Medulla oblongata (tissue), 1 donor: ENCODE data around the gene COBL.

ENCODE experiments used
- DNase-seq: peaks from one replicate; pipeline ENCODE4 v3.0.0-alpha.2; 2015; ENCODE audit errors: extremely low spot score

The COBL gene

GRCh38 chr7:51274955-51275354 lies 41.7 kb downstream of the COBL start:
- no peak for DNase-seq

- no peak for DNase-seq
These were observed 42.6 kb downstream of the COBL start for GRCh38 chr7:51274001-51274400.

DNA sequence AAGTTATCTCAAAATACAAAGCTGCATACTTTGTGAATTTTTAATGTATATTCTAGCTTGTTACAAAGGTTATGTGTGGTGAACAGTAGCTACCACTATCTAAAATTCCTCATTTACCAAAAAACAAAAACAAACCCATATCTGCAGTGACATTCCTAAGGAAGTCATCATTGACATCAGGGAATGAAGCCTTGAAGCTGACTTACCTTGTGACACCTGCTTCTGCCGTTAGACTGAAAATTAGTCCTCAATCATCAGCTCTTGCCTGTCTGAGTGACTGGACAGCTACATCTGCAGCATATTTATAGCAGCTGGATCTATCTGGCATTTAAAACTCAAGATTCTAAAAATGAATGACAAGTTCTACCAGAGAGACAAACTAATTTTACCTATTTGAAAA lies 43.2 kb downstream of the COBL start:
- DNase-seq = no peak

DNA sequence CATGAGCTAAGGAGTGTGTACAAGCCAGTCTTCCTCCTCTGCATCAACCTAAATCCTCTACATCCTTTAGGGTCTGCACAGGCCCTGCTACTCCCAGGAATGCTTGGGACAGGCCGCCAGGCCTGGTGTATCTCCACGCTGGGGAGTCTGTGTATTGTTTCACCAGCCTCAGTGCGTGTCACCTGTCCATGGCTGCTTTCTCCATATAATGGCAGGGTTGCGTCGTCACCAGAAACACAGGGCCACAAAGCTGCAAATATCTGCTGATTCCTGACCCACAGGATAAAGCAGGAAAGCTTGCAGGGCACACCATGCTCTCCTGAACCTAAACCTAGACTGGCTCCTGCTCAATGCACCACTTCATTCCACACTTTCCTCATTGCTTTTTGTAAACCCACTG lies 45.6 kb downstream of the COBL start:
- DNase-seq = no peak

DNA sequence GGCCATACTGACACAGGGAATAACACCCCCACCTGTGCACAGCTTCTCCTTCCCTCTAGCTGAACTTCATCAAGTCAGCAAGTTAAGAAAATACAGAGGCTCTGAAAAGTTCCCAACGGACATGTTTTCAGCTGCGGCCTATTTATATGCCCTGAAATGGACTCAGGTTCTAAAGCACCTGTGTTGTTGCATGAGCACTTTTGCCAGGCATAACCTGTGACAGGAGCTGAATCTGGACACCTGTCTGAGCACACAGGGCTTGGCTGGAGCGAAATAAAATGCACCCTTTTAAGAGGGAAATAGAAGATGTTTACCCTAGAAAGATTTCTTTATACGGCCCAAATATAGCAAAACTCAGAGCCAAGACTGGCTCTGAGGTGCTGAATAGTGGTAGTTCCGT lies 46.7 kb downstream of the COBL start:
- DNase-seq = no peak

DNA sequence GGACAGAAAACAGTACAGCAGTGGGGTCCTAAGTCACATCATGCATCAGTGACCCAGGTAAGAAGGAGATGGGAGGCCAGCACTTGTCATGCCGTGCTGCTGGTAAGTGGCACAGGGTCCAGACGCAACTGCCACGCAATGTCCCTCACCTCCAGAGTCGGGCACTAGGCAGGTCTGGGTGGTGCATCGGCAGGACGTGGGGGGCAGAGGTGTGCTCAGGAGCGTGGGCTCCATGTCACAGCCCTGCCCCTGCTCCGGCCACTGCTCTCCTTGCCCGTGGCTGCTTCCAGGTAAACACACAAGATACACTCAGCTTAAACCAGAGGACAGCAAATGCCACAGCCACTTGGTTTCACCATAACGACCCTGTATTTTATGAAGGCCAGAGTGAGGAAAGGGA lies 47.3 kb downstream of the COBL start:
- DNase-seq = no peak

- DNase-seq = no peak
These were observed 47.8 kb downstream of the COBL start for GRCh38 chr7:51268859-51269258.

- DNase-seq = no peak
These were observed 49.4 kb downstream of the COBL start for GRCh38 chr7:51267169-51267568.

- DNase-seq = no peak
These were observed 51.3 kb downstream of the COBL start for GRCh38 chr7:51265066-51265907.

DNA sequence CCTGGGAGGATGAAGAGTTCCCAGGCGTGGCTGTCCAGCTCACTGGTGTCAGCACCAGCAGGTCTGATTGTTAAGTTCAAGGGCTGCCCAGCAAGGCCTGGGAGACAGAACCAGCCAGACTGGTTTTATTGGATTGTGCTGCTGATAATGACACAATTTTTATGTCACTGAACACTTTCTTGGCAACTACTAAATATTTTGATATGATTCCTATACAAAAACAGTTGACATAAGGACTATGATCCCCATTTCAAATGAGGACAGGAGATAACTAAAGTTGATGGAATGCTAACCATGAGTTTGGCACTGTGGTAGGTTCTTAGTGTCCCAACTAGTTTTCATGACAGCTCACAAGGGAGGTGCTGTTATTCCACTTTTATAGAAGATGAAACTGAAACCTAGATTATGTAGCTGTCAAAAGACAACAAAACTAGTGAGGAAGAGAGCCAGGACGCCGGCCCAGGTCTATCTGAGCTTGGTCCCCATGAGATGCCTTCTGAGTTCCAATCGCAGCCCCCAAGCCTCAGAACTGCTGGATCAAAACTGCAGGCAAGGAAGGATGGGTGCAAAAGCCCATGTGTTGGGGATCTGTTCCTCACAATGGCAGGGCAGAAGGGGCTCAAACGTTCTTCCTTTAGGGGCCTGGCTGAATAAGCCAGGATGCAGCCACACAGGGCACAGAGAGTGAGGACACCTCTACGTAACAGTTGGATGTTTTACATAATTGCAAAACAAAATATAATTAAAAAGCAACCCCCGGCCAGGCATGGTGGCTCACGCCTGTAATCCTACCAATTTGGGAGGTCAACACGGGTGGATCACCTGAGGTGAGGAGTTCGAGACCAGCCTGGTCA lies 52.8 kb downstream of the COBL start:
- no peak for DNase-seq

- DNase-seq = no peak
These were observed 53.6 kb downstream of the COBL start for GRCh38 chr7:51262796-51263531.

DNA sequence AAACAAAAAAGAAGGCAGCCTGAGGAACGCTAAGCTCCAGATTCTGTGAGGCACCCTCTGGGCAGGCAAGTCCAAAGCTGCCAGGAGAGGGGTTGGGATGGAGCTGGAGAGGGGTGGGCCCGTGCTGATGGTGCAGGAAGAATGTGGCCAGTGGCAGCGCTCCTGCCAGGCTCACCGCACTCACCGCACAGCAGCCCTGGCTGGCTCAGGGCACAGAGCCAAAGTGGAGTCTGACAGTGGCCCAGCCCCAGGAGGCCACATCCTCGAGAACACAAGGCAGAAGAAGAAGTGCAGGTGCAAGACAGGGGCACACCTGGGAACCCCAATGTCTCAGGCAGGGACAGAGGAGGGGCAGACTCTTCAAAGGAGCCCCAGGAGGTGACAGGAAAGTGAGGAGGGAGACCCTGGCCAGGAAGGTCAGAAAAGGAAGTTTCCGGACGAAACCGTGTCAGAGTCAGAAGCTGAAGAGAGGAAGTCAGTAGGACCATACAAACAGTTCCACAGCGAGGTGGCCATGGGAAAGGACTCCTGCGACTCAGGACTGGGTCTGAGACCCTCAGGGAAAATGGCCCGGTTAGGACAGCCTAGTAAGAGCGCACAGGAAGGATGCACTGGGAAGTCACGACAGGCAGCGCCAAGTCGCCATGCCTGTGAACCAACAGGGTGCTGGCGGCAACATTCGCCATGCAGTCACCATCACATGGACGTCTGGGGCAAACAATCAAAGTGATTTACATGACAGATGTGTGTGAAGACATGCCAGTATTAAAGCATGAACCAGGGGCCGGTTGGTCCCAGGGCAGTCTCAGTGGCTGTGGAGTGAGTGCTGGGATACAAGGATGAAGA lies 54.4 kb downstream of the COBL start:
- no peak for DNase-seq

- DNase-seq = no peak
These were observed 55.3 kb downstream of the COBL start for GRCh38 chr7:51261117-51261835.

DNA sequence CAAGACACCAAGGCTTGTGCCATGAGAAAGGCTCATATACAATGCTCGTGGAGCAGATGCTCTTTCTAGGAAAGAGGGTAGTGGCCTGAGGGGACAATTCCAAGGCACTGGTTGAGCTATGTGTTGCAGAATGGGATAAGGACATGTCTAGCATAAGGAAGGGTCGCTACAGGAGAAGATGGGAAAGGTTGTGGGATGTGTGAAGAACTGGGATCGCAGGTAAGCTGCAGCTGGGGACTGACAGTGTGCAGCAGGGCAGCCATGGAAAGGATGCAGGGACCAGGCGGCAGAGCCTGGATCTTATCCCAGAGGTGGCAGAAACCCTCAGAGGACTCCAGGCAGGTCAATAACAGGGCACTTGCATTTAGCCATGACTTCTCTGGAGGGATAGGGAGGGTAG lies 56.1 kb downstream of the COBL start:
- DNase-seq = no peak

DNA sequence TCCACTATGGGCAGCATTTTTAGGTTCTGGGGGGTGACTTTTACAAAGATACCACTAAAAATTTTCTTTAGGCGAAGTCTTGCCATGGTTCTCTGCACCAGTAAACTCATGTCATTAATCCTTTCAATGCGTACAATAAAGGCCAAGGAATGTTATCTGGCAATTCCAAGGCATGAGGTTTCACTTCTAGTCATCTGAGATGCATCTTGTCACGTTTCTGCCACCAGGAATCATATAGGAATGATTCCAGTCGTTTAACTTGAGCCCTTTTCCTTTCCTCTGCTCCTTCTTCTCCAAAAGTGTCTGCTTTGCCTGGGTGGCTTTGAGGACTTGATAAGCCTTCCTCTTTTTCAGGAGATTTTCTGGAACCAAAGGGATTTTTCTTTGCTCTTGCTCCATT lies 56.8 kb downstream of the COBL start:
- DNase-seq = no peak

- no peak for DNase-seq
These were observed 59.7 kb downstream of the COBL start for GRCh38 chr7:51256916-51257315.

DNA sequence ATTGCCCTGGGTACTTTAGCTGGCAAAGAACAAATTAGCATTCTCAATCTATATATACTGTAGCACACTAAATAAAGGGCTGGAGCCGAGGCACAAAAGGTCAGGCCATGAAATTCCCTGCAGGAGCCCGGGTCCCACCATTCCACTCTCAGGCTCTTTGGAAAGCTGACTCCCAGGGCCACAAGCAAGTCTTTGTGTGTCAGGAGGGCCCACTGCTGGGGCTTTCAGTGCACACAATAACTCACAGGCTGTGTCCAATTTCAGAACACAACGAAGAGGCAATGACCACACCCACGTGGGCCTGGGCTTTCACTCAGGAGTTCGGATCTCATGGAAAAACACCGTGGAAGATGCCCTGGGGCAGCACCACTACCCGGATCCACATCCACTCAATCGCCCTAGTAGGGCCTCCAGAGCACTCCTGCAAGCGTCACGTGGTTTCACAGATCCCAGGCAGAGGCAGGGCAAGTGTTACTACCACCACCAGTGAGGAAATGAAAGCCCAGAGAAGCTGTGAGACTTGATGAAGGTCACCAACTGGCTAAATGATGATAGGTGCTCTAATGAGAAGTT lies 60.3 kb downstream of the COBL start:
- peak; percentile 86 for DNase-seq

DNA sequence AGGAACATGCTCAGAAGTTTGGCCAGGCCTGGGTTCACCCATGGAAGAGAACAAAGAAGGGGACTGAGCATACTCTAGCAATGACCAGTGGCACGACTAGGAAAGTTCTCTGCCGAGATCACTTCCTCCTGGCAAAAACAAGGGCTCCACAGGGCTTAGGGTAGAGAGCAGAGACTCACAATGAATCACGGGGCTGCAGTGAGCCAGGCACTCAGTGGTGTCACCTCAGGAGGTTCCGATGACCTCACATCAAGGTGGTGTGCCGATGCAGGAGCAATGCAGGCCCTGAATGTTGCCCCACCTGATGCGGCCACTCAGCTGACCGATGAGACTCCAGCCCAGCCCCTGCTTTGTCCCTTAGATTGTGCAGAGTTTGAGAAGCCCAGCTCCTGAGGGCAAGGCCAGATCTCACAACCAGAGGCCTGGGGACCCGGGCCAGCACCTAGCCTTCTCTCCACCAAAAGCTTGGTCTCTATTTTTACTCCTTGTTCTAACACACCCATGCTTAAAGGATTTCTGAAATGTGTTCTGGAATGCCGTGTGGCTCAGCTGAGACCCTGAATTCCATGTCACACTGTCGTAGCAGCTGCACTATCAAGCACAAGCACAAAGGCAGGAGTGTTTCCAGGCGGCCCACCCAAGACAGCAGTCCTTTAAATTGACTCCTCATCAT lies 60.9 kb downstream of the COBL start:
- DNase-seq = no peak

- no peak for DNase-seq
These were observed 61.6 kb downstream of the COBL start for GRCh38 chr7:51255036-51255435.

DNA sequence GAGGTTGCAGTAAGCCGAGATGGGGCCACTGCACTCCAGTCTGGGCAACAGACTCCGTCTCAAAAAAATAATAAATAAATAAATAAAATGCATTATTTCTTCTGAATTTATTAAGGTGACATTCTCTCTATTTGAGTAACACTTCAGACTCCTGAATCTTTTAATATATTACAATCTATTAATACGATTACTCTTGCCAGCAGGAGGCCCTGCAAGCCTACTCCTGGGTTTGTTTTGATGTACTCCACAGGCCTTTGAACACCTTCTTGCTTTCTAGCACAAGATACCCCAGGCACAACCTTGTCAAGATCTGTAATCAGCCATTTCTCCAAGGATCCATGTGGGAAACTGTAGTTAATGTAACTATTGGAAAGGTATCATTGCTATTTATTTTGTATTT lies 63.5 kb downstream of the COBL start:
- peak; percentile 43 for DNase-seq
